ENCODE results near the gene FTCD. TPM values are rescaled to one million over a fixed set of nuclear protein-coding genes. Genes with fewer than 3 reads are reported as not detected.

Gene FTCD
- total RNA-seq, 1 donor from 2014 or later, result not detected

DNA sequence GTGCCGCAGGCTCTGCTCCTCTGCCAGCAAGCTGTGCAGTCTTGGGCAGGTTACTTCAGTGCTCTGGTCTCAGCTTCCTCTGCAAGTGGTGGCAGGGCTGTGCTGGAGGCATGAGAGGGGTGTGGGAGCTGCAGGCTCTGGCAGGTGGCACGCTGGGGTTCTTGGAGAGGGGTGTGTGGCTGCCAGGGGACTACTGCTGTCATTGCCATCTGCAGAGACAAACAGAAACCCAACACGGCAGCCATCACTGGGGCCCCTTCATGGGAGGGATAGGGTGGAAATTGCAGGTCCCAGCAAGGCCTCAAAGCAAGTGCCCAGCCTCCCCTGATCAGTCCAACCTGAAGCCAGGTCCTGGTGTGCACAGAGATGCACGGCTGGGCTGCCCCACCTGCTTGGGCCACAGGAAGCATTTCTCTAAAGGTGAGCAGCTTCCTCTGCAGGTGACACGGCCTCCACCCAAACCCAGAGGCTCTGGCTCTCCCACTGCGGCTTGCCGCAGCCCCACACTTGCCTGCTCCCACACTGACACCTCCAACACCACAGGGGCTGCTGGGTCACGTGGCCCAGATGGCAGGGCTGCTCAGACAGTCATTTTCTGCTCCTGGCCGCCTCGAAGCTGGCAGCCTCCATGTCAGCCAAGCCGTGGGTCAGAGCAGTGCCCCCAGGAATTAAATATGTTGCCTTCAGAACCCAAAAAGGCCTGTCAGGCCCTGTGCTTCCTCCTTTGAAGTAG lies 61.5 kb downstream of the FTCD start:
- no peak for DNase-seq

DNA sequence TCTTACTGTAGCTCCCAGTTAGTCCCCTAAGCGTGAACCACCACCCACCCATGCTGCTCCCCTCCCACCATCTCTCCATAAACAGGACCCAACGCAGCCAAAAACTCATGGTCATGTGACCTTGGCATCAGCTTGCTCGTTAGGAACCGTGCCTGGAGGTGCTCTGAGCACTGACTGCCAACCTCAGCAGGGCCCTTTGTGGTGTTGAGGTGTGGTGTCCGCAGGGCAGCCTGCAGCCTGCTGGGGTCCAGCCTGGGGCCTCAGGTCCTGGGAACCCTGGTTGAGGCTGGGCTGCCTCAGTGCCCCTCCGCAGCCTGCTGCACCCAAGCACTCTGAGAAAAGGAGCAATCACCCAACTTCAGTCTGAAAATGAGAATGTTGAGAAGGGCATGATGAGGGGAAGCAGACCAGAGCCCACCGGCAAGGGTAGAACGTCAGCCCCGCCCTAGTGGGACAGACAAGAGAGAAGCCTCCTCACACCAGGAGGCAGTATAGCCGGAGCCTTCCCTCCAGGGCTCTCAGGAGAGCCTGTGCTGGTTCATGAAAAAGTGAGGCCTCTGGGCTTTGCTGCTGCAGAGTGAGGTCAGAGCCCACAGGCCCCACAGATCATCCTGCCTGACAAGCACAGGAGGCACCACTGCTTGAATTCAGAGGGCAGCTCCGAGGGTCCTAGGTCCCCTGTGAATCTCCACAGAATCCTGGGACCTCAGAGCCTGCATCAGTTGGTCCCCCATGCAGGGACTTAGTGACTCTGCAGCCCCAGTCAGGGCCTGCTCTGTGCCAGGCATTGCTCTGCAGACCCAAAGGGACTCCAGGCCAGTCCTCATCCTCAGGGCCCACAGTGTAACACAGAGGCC lies 62.3 kb downstream of the FTCD start:
- DNase-seq, result no peak

DNA sequence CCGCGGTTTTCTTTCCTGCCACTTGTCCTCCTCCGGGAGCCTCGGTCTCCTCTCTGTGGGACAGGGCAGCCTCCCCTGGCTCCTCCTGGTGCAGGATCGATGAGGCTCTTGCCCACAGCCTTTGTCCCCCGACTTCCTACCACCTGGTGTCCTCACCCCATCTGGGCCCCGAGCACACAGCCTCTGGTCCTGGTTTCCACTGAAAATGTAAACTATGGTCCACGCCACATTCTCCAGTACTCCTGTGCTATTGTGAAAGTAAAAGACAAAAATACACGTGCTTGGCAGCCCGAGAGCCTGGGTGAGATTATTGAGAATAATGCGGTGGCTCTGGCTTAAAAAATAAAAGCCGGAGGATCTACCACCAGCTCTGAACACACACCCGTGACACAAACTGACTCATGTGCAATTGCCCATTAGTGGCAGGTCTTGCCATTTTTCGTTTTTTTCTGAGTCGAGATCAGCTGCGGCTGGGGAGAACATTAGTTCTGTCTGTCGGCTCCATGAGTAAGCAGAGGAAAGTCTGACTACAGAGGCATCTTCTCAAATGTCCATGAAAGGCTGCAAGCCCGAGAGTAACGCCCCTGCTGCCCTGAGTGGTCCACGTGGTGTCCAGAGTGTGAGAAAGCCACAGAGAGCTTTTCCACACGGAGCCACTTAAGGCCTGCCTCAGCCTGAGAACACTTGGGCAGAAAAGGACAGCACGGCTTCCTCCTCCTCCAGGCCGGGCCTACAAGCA lies 63.2 kb downstream of the FTCD start:
- DNase-seq, result no peak

DNA sequence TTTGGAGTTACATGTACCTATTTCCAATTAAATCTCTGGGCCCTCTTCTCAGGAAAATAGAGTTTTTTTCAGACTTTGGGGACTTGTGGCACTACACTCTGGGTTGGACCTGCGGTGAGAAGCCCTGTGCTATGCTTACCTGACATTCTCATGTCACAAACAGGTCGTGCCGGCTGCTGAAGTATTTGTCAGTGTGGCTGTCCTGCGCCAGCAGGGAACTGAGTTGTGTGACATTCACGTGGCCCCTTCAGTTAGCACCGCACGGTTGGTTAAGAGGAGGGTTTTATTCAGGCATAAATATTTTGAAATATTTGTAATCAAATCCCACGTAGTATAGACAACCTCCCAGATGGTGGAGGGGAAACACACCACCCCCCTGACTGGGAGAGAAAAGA lies 63.8 kb downstream of the FTCD start:
- no peak for DNase-seq

DNA sequence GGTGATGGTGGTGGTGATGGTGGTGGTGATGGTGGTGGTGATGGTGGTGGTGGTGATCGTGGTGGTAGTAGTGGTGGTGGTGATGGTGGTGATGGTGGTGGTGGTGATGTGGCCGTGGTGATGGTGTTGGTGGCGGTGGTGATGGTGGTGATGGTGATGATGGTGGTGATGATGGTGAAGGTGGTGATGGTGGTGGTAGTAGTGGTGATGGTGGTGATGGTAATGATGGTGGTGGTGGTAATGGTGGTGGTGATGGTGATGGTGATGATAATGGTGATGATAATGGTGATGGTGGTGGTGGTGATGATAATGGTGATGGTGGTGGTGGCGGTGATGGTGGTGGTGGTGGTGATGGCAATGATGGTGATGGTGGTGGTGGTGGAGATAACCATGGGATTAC lies 64.3 kb downstream of the FTCD start:
- DNase-seq, result no peak

DNA sequence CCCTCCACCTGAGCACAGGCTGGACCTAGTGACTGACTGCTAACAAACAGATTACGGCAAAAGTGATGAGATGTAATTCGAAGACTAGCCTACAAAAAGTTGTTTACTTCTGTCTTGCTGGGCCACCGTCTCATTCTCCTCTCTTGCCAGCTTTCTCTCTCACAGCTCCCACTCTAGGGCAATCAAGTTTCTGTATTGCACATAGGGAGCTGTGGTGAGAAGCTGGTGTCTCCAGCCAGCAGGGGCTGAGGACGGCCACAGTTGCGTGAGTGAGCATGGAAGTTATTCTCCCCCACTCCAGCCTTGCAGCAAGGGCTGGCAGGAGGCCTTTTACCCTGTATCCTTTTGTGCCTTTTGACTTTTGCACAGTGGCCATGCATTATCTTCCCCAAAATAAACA lies 66.1 kb downstream of the FTCD start:
- DNase-seq, result no peak

DNA sequence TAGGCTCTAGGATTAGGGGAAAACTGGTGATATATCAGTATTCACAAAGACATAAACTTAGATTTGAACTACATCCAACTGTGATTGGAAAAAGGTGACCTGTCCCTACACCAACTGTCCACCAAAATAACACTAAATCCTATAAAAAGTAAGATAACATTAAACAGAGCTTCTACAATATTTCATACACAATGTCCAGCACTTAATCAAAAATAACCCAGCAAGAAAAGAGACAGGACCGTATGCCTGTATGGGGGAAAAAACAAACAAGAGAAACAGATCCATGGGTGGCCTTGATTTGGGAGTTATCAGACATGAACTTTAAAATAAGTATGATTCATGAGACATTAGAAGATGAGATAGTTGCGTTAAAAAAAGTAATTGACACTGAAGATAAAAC lies 67.2 kb downstream of the FTCD start:
- DNase-seq, result no peak

DNA sequence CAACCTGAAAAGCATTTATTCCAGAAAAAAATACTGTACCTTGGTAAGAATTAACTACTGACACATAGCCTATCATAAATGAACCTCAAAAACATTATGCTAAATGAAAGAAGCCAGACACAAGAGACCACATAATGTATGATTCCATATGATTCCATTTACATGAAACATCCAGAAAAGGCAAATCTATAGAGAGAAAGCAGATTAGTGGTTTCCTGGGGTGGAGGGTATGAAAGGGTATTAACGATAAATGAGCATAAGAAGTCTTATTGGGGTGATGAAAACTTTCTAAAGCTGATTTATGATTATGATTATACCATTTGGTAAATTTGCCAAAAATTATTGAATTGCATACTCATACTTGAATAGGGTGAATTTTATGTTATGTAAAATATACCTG lies 67.7 kb downstream of the FTCD start:
- no peak for DNase-seq

Other genes with a start within 250 kb of the FTCD start
- gene COL6A1, start 173.8 kb downstream of the FTCD start, total RNA-seq, result 41.0 TPM
- gene COL6A2, start 57.5 kb downstream of the FTCD start, total RNA-seq, result 37.1 TPM
- gene SPATC1L, start 28.9 kb upstream of the FTCD start, total RNA-seq, result 2.8 TPM
- 52.7 TPM for gene LSS, start 73.2 kb upstream of the FTCD start, total RNA-seq
- 82.7 TPM for gene MCM3AP, start 130.0 kb upstream of the FTCD start, total RNA-seq
- 11.7 TPM for gene YBEY, start 130.8 kb upstream of the FTCD start, total RNA-seq
- 3.0 TPM for gene C21orf58, start 168.3 kb upstream of the FTCD start, total RNA-seq
- gene PCNT, start 168.6 kb upstream of the FTCD start, total RNA-seq, result 18.4 TPM

Data from occipital lobe (tissue), 2 donors.